Measurements from ENCODE around the gene ABCA5. TPM values are rescaled to one million over a fixed set of nuclear protein-coding genes. Genes with fewer than 3 reads are reported as not detected.

ABCA5 gene
- total and polyA plus RNA-seq, 2 donors (not counting 3 experiments of a cell fraction or from before 2014, with no cell fraction given): 9.3 to 23.2 TPM

DNA sequence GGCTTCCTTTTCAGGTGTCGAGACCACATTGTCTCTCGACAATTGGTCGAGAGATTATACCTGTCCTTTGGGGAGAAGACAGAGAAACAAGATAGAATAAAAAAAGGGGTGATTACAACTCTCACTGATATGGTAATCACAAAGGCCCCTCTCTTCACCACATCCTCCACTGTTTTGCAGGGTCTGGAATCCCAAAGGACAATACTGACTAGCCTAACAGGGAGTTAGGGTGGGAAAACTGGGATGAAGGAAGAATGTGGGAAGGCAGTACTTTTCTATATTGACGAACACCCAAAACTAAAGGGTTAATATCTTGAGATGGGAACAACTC lies 6.1 kb downstream of the ABCA5 start:
- Histone ChIP-seq H3K79me2 (ENCODE audit: control insufficient read depth, insufficient read depth, low read length) (peaks cover 3% of the 10 kb centered on the region), H3K27ac (ENCODE audit: insufficient read depth, low read depth, low read length) (no peak overlapping the region), H3K9me1 (replicated peaks; ENCODE audit: control insufficient read depth, extremely low read depth, insufficient read depth, low read length) (no peaks in the 10 kb centered on the region), H3K27me3 (ENCODE audit: control insufficient read depth in 2 of 2, insufficient read depth in 2 of 2, low read length in 2 of 2) (no peaks in the 10 kb centered on the region), H3K9me3 (replicated peaks; ENCODE audit: control insufficient read depth, insufficient read depth, low read length) (no peaks in the 10 kb centered on the region), H4K20me1 (replicated peaks; ENCODE audit: control insufficient read depth, extremely low read depth, insufficient read depth, low read length) (no peaks in the 10 kb centered on the region), H3K9ac (replicated peaks; ENCODE audit: extremely low read depth, insufficient read depth, low read length) (no peak overlapping the region), H3K36me3 (ENCODE audit: control insufficient read depth in 2 of 2, extremely low read depth in 1 of 2, insufficient read depth in 2 of 2, low read length in 2 of 2) (no peaks in the 10 kb centered on the region), H2AFZ (ENCODE audit: low read depth, low read length) (no peak overlapping the region), H3K4me2 (ENCODE audit: insufficient read depth, low read length) (no peak overlapping the region), H3K4me3 (replicated peaks in 1 of 3; ENCODE audit: insufficient read depth in 1 of 3, low read depth in 1 of 3, low read length in 3 of 3) (no peak overlapping the region), H3K4me1 (ENCODE audit: control insufficient read depth, extremely low read depth, insufficient read depth, low read length) (peaks cover 4% of the 10 kb centered on the region)
- no TSS peak for BruUV-seq (replicated peaks)
- dilution Hi-C loops (cut with MboI; ENCODE audit: extremely low pct_ligation_motif_present, low sequenced_read_pairs) (no loop called here), intact Hi-C loops (cut with micrococcal nuclease) (no loop called here)
- TF ChIP-seq FOS (IDR thresholded peaks at IDR 0.05; ENCODE audit: borderline replicate concordance, insufficient read depth, low read length): no peak
- TF ChIP-seq, protein P1, sequence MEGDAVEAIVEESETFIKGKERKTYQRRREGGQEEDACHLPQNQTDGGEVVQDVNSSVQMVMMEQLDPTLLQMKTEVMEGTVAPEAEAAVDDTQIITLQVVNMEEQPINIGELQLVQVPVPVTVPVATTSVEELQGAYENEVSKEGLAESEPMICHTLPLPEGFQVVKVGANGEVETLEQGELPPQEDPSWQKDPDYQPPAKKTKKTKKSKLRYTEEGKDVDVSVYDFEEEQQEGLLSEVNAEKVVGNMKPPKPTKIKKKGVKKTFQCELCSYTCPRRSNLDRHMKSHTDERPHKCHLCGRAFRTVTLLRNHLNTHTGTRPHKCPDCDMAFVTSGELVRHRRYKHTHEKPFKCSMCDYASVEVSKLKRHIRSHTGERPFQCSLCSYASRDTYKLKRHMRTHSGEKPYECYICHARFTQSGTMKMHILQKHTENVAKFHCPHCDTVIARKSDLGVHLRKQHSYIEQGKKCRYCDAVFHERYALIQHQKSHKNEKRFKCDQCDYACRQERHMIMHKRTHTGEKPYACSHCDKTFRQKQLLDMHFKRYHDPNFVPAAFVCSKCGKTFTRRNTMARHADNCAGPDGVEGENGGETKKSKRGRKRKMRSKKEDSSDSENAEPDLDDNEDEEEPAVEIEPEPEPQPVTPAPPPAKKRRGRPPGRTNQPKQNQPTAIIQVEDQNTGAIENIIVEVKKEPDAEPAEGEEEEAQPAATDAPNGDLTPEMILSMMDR (IDR thresholded peaks at IDR 0.05; ENCODE audit: extremely low read depth in 1 of 2, insufficient read depth in 1 of 2, low read depth in 1 of 2, low read length in 2 of 2): no peak
- no peak for TF ChIP-seq MYC (IDR thresholded peaks at IDR 0.05; ENCODE audit: low read depth, low read length)
- TF ChIP-seq, protein P2, sequence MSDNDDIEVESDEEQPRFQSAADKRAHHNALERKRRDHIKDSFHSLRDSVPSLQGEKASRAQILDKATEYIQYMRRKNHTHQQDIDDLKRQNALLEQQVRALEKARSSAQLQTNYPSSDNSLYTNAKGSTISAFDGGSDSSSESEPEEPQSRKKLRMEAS (IDR thresholded peaks at IDR 0.05; ENCODE audit: insufficient read depth, insufficient read length): no peak
- no peak for TF ChIP-seq JUN (IDR thresholded peaks at IDR 0.05; ENCODE audit: borderline replicate concordance, insufficient read depth, insufficient read length, low read depth)
- TF ChIP-seq EZH2 (IDR thresholded peaks at IDR 0.05; ENCODE audit: borderline replicate concordance, low read depth, low read length, severe bottlenecking): no peak
- no peak for TF ChIP-seq GATA2 (IDR thresholded peaks at IDR 0.05; ENCODE audit: insufficient read depth, insufficient read length, low read depth, low read length)
- no peak for TF ChIP-seq POLR2AphosphoS5 (IDR thresholded peaks at IDR 0.05; ENCODE audit: insufficient read depth, low read depth, low read length)
- TF ChIP-seq POLR2A (IDR thresholded peaks at IDR 0.05; ENCODE audit: low read depth, low read length): no peak
- FAIRE-seq: no peak
- ChIA-PET POLR2A (no interaction called here), CTCF (interaction anchor here (0.8 to 1.3 kb wide), 2 partner anchors 74 to 202 kb away, joined by 3 to 5 read pairs; no protein-coding TSS in a partner anchor)
- DNase-seq (ENCODE audit: low read depth, low spot score): no peak
